DOHH2 (cell line): ENCODE measurements around the gene NLGN1.

Source experiments
- H3F3A ChIP-seq: fragments of 200-600 bp; sonication (generic), shearing (Covaris generic); 2 replicates; pipeline ENCODE4 v1.6.0; 2016; ENCODE audit warnings: antibody characterized with exemption, mild to moderate bottlenecking; ENCODE audit not compliant: control insufficient read depth, insufficient read depth
- H3K27ac ChIP-seq: fragments of 200-600 bp; sonication (generic); 2 replicates; pipeline ENCODE4 v1.5.1; 2014; ENCODE audit warnings: low read depth, mild to moderate bottlenecking, low read length, moderate library complexity
- H3K27me3 ChIP-seq: fragments of 200-600 bp; sonication (generic); 2 replicates; pipeline ENCODE4 v1.6.1; 2014; ENCODE audit warnings: mild to moderate bottlenecking, low read length, mixed read lengths; ENCODE audit not compliant: control insufficient read depth
- H3K36me3 ChIP-seq: fragments of 200-600 bp; sonication (generic); 2 replicates; pipeline ENCODE4 v1.6.1; 2014; ENCODE audit warnings: mild to moderate bottlenecking, low read length, moderate library complexity, mixed read lengths; ENCODE audit not compliant: control insufficient read depth
- H3K4me1 ChIP-seq: fragments of 200-600 bp; sonication (generic); 2 replicates; pipeline ENCODE4 v1.6.1; 2014; ENCODE audit warnings: mild to moderate bottlenecking, low read length, mixed read lengths; ENCODE audit not compliant: control insufficient read depth
- H3K4me2 ChIP-seq: fragments of 200-600 bp; sonication (generic); 2 replicates; pipeline ENCODE4 v1.6.0; 2014; ENCODE audit warnings: mild to moderate bottlenecking, low read length, moderate library complexity
- H3K4me3 ChIP-seq: fragments of 200-600 bp; sonication (generic); 2 replicates; pipeline ENCODE4 v1.5.1; 2014; ENCODE audit warnings: mild to moderate bottlenecking, low read length, mixed read lengths
- H3K79me2 ChIP-seq: fragments of 200-600 bp; sonication (generic); 2 replicates; pipeline ENCODE4 v1.6.1; 2014; ENCODE audit warnings: mild to moderate bottlenecking, low read length, mixed read lengths; ENCODE audit not compliant: control insufficient read depth
- H3K9me2 ChIP-seq: fragments of 200-600 bp; sonication (generic); replicated peaks from 2 replicates; pipeline ENCODE4 v1.6.1; 2014; ENCODE audit warnings: mild to moderate bottlenecking, low read length, mixed read lengths; ENCODE audit not compliant: control insufficient read depth
- H3K9me3 ChIP-seq: fragments of 200-600 bp; sonication (generic); 2 replicates; pipeline ENCODE4 v1.6.1; 2014; ENCODE audit warnings: antibody characterized with exemption, low read length, mixed read lengths; ENCODE audit not compliant: control insufficient read depth, insufficient read depth
- H4K20me1 ChIP-seq: fragments of 200-600 bp; sonication (generic); 2 replicates; pipeline ENCODE4 v1.6.0; 2014; ENCODE audit warnings: low read depth, mild to moderate bottlenecking, antibody characterized with exemption, low read length, moderate library complexity; ENCODE audit not compliant: control insufficient read depth, insufficient read depth
- CTCF ChIP-seq: fragments of 200-600 bp; sonication (generic); IDR thresholded peaks from one replicate; pipeline ENCODE4 v1.5.1; 2014; ENCODE audit warnings: antibody characterized with exemption, mild to moderate bottlenecking, low read depth, low read length; ENCODE audit not compliant: poor library complexity, severe bottlenecking
- EZH2phosphoT487 ChIP-seq: fragments of 200-600 bp; sonication (generic); IDR thresholded peaks from 2 replicates; pipeline ENCODE4 v1.6.1; 2017; ENCODE audit warnings: borderline replicate concordance, mild to moderate bottlenecking, antibody characterized with exemption, low read length, moderate library complexity, mixed read lengths

NLGN1 gene

GRCh38 chr3:174072675-174073074 lies 675.1 kb downstream of the NLGN1 start:
- H3K27ac ChIP-seq: no peak overlapping the region

GRCh38 chr3:174083706-174084105 lies 686.2 kb downstream of the NLGN1 start:
- H3K4me2 ChIP-seq: no peak overlapping the region
- H4K20me1 ChIP-seq: no peaks in the 10 kb centered on the region
- no peaks in the 10 kb centered on the region for H3K9me2 ChIP-seq
- no peaks in the 10 kb centered on the region for H3K27me3 ChIP-seq
- H3K4me1 ChIP-seq: no peaks in the 10 kb centered on the region
- H3K79me2 ChIP-seq: no peaks in the 10 kb centered on the region
- no peaks in the 10 kb centered on the region for H3K36me3 ChIP-seq
- no peak overlapping the region for H3K27ac ChIP-seq
- no peaks in the 10 kb centered on the region for H3K9me3 ChIP-seq
- TF ChIP-seq EZH2phosphoT487 (no peak), CTCF (no peak)
- no peak overlapping the region for H3K4me3 ChIP-seq
- H3F3A ChIP-seq: no peaks in the 10 kb centered on the region

More at GRCh38 chr3:174072675-174073074, 675.1 kb downstream of the NLGN1 start:
- Histone ChIP-seq H3K4me3 (no peak overlapping the region), H3K4me2 (no peak overlapping the region), H3K4me1 (no peaks in the 10 kb centered on the region), H3F3A (no peaks in the 10 kb centered on the region), H4K20me1 (no peaks in the 10 kb centered on the region), H3K27me3 (no peaks in the 10 kb centered on the region), H3K9me2 (no peaks in the 10 kb centered on the region), H3K79me2 (no peaks in the 10 kb centered on the region), H3K9me3 (no peaks in the 10 kb centered on the region), H3K36me3 (no peaks in the 10 kb centered on the region)
- TF ChIP-seq CTCF (no peak), EZH2phosphoT487 (no peak)

GRCh38 chr3:174089592-174089991 lies 692.0 kb downstream of the NLGN1 start:
- Histone ChIP-seq H3K4me3 (no peak overlapping the region), H3K4me2 (no peak overlapping the region), H3F3A (no peaks in the 10 kb centered on the region), H3K27me3 (no peaks in the 10 kb centered on the region), H3K9me3 (no peaks in the 10 kb centered on the region), H4K20me1 (no peaks in the 10 kb centered on the region), H3K4me1 (no peaks in the 10 kb centered on the region), H3K9me2 (no peaks in the 10 kb centered on the region), H3K79me2 (no peaks in the 10 kb centered on the region), H3K27ac (no peak overlapping the region), H3K36me3 (no peaks in the 10 kb centered on the region)
- TF ChIP-seq CTCF: no peak
- no peak for TF ChIP-seq EZH2phosphoT487

GRCh38 chr3:174094669-174095068 lies 697.1 kb downstream of the NLGN1 start:
- Histone ChIP-seq H3K4me2 (no peak overlapping the region), H3K27me3 (no peaks in the 10 kb centered on the region), H3K4me1 (no peaks in the 10 kb centered on the region), H3K9me3 (no peaks in the 10 kb centered on the region), H3K79me2 (no peaks in the 10 kb centered on the region), H3K9me2 (no peaks in the 10 kb centered on the region), H3K4me3 (no peak overlapping the region), H3F3A (no peaks in the 10 kb centered on the region), H3K36me3 (no peaks in the 10 kb centered on the region), H3K27ac (no peak overlapping the region), H4K20me1 (no peaks in the 10 kb centered on the region)
- TF ChIP-seq CTCF (no peak), EZH2phosphoT487 (no peak)
